ENCODE results near the gene CCDC18.
"Not testable (repeated sequence)": the region's sequence is repeated elsewhere in the genome, so short reads cannot be mapped to it uniquely, and the experiment has no call there.

The CCDC18 gene

GRCh38 chr1:93275634-93276295, 95.2 kb downstream of the CCDC18 start:
- peaks cover 12% of the 10 kb centered on the region for H3K9me3 ChIP-seq (ENCODE audit: insufficient read depth, low read length)
- H3K4me3 ChIP-seq (ENCODE audit: insufficient read length, low read depth): no peak overlapping the region
- H3K9ac ChIP-seq (ENCODE audit: insufficient read length, low read depth): no peak overlapping the region
- DNase-seq (ENCODE audit: low read depth, low spot score): no peak
- H3K4me1 ChIP-seq (ENCODE audit: insufficient read depth, insufficient read length): no peaks in the 10 kb centered on the region
- no peaks in the 10 kb centered on the region for H3K36me3 ChIP-seq (ENCODE audit: insufficient read depth, insufficient read length, low read length)
- TF ChIP-seq YY1 (IDR thresholded peaks at IDR 0.05; ENCODE audit: insufficient read depth, insufficient read length) (no peak), ZNF274 (IDR thresholded peaks at IDR 0.05; ENCODE audit: low read depth, low read length) (no peak), SUZ12 (IDR thresholded peaks at IDR 0.05; ENCODE audit: extremely low read depth, insufficient read depth, insufficient read length) (no peak)
- H3K27me3 ChIP-seq (ENCODE audit: insufficient read depth, insufficient read length): no peaks in the 10 kb centered on the region

GRCh38 chr1:93277530-93277929, 97.0 kb downstream of the CCDC18 start:
- not testable (repeated sequence) for DNase-seq (ENCODE audit: low read depth, low spot score); H3K27me3 ChIP-seq (ENCODE audit: insufficient read depth, insufficient read length)

GRCh38 chr1:93283496-93283895, 103.0 kb downstream of the CCDC18 start:
- no peaks in the 10 kb centered on the region for H3K36me3 ChIP-seq (ENCODE audit: insufficient read depth, insufficient read length, low read length)
- no peaks in the 10 kb centered on the region for H3K4me1 ChIP-seq (ENCODE audit: insufficient read depth, insufficient read length)
- no peak overlapping the region for H3K4me3 ChIP-seq (ENCODE audit: insufficient read length, low read depth)

More at GRCh38 chr1:93277530-93277929, 97.0 kb downstream of the CCDC18 start:
- Histone ChIP-seq H3K9ac (ENCODE audit: insufficient read length, low read depth) (peak overlapping the region; percentile 57), H3K9me3 (ENCODE audit: insufficient read depth, low read length) (peaks cover 12% of the 10 kb centered on the region)
- H3K4me3 ChIP-seq (ENCODE audit: insufficient read length, low read depth); H3K36me3 ChIP-seq (ENCODE audit: insufficient read depth, insufficient read length, low read length); H3K4me1 ChIP-seq (ENCODE audit: insufficient read depth, insufficient read length): not testable (repeated sequence)

DNA sequence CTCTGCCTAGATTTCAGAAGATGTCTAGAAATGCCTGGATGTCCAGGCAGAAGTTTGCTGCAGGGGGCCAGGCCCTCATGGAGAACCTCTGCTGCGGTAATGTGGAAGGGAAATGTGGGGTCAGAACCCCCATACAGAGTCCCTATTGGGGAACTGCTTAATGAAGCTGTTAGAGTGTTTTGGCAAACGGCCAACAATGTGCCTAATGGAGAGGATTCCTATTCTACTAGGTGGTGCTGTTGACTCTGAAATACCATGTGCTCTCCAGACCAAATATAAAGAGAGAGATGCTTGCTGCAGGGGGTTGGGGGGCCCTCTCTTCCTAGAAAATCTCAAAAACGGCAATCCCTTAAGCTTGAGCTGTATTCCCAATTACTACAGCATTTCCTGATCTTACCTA, 108.0 kb downstream of the CCDC18 start:
- TF ChIP-seq ZNF274 (IDR thresholded peaks at IDR 0.05; ENCODE audit: low read depth, low read length) (no peak), SUZ12 (IDR thresholded peaks at IDR 0.05; ENCODE audit: extremely low read depth, insufficient read depth, insufficient read length) (no peak), YY1 (IDR thresholded peaks at IDR 0.05; ENCODE audit: insufficient read depth, insufficient read length) (no peak)

More at GRCh38 chr1:93283496-93283895, 103.0 kb downstream of the CCDC18 start:
- no peak overlapping the region for H3K9ac ChIP-seq (ENCODE audit: insufficient read length, low read depth)
- H3K27me3 ChIP-seq (ENCODE audit: insufficient read depth, insufficient read length): no peaks in the 10 kb centered on the region
- no peak for TF ChIP-seq ZNF274 (IDR thresholded peaks at IDR 0.05; ENCODE audit: low read depth, low read length)
- no peak for TF ChIP-seq YY1 (IDR thresholded peaks at IDR 0.05; ENCODE audit: insufficient read depth, insufficient read length)
- TF ChIP-seq SUZ12 (IDR thresholded peaks at IDR 0.05; ENCODE audit: extremely low read depth, insufficient read depth, insufficient read length): no peak
- DNase-seq (ENCODE audit: low read depth, low spot score): no peak
- peaks cover 22% of the 10 kb centered on the region for H3K9me3 ChIP-seq (ENCODE audit: insufficient read depth, low read length)

GRCh38 chr1:93296555-93297154, 116.1 kb downstream of the CCDC18 start:
- TF ChIP-seq YY1 (IDR thresholded peaks at IDR 0.05; ENCODE audit: insufficient read depth, insufficient read length) (no peak), SUZ12 (IDR thresholded peaks at IDR 0.05; ENCODE audit: extremely low read depth, insufficient read depth, insufficient read length) (no peak), ZNF274 (IDR thresholded peaks at IDR 0.05; ENCODE audit: low read depth, low read length) (no peak)
- Histone ChIP-seq H3K9ac (ENCODE audit: insufficient read length, low read depth) (no peak overlapping the region), H3K4me1 (ENCODE audit: insufficient read depth, insufficient read length) (no peaks in the 10 kb centered on the region), H3K4me3 (ENCODE audit: insufficient read length, low read depth) (no peak overlapping the region), H3K36me3 (ENCODE audit: insufficient read depth, insufficient read length, low read length) (no peaks in the 10 kb centered on the region), H3K27me3 (ENCODE audit: insufficient read depth, insufficient read length) (no peaks in the 10 kb centered on the region), H3K9me3 (ENCODE audit: insufficient read depth, low read length) (no peaks in the 10 kb centered on the region)
- DNase-seq (ENCODE audit: low read depth, low spot score): no peak

More for the DNA sequence above, 108.0 kb downstream of the CCDC18 start:
- H3K9ac ChIP-seq (ENCODE audit: insufficient read length, low read depth): no peak overlapping the region
- H3K36me3 ChIP-seq (ENCODE audit: insufficient read depth, insufficient read length, low read length): no peaks in the 10 kb centered on the region
- H3K9me3 ChIP-seq (ENCODE audit: insufficient read depth, low read length): peaks cover 32% of the 10 kb centered on the region
- no peaks in the 10 kb centered on the region for H3K27me3 ChIP-seq (ENCODE audit: insufficient read depth, insufficient read length)
- H3K4me3 ChIP-seq (ENCODE audit: insufficient read length, low read depth): no peak overlapping the region
- no peak for DNase-seq (ENCODE audit: low read depth, low spot score)
- no peaks in the 10 kb centered on the region for H3K4me1 ChIP-seq (ENCODE audit: insufficient read depth, insufficient read length)

GRCh38 chr1:93301131-93301530, 120.6 kb downstream of the CCDC18 start:
- Histone ChIP-seq H3K9ac (ENCODE audit: insufficient read length, low read depth) (no peak overlapping the region), H3K4me1 (ENCODE audit: insufficient read depth, insufficient read length) (no peaks in the 10 kb centered on the region), H3K27me3 (ENCODE audit: insufficient read depth, insufficient read length) (no peaks in the 10 kb centered on the region), H3K9me3 (ENCODE audit: insufficient read depth, low read length) (no peaks in the 10 kb centered on the region), H3K36me3 (ENCODE audit: insufficient read depth, insufficient read length, low read length) (no peaks in the 10 kb centered on the region), H3K4me3 (ENCODE audit: insufficient read length, low read depth) (no peak overlapping the region)
- no peak for DNase-seq (ENCODE audit: low read depth, low spot score)
- TF ChIP-seq ZNF274 (IDR thresholded peaks at IDR 0.05; ENCODE audit: low read depth, low read length) (no peak), YY1 (IDR thresholded peaks at IDR 0.05; ENCODE audit: insufficient read depth, insufficient read length) (no peak), SUZ12 (IDR thresholded peaks at IDR 0.05; ENCODE audit: extremely low read depth, insufficient read depth, insufficient read length) (no peak)

DNA sequence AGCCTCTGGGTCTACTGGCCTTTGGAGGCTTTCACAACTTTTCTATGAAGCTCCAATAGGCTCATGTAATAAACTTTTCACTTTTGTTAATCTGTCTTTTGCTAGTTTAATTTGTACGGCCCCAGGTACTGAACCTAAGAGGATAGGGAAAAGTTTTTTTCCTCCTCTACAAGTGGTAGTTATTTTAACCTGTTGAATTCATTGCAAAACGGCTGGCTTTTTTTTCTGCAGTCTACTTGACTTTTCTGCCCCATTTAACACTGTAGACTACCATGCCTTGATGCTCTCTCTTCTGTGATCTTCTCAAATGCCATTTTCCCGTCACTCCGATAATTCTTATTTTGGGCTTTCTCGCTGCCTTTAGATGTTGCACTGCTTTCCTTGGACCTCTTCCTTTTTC, 121.6 kb downstream of the CCDC18 start:
- Histone ChIP-seq H3K4me1 (ENCODE audit: insufficient read depth, insufficient read length) (no peaks in the 10 kb centered on the region), H3K27me3 (ENCODE audit: insufficient read depth, insufficient read length) (no peaks in the 10 kb centered on the region), H3K9ac (ENCODE audit: insufficient read length, low read depth) (no peak overlapping the region), H3K4me3 (ENCODE audit: insufficient read length, low read depth) (no peak overlapping the region), H3K9me3 (ENCODE audit: insufficient read depth, low read length) (no peaks in the 10 kb centered on the region), H3K36me3 (ENCODE audit: insufficient read depth, insufficient read length, low read length) (no peaks in the 10 kb centered on the region)
- TF ChIP-seq YY1 (IDR thresholded peaks at IDR 0.05; ENCODE audit: insufficient read depth, insufficient read length) (no peak), SUZ12 (IDR thresholded peaks at IDR 0.05; ENCODE audit: extremely low read depth, insufficient read depth, insufficient read length) (no peak), ZNF274 (IDR thresholded peaks at IDR 0.05; ENCODE audit: low read depth, low read length) (no peak)
- DNase-seq (ENCODE audit: low read depth, low spot score): no peak

All from NT2/D1 (cell line).